Activated naive CD8-positive, alpha-beta T cell treated with anti-CD3 and anti-CD28 coated beads, Interleukin-2, amount 50 U/mL, for 24 hours (primary cell): ENCODE data around the gene SNX4.
"Not testable (repeated sequence)": the region's sequence is repeated elsewhere in the genome, so short reads cannot be mapped to it uniquely, and the experiment has no call there.

Source experiments
- ATAC-seq: fragments of 150-1000 bp; cut with Tn5 transposase; one replicate; pipeline ENCODE4 v1.10.0; 2021
- DNase-seq: peaks from one replicate; pipeline ENCODE4 v3.0.0; 2021
- H3K27ac Mint-ChIP-seq: one replicate; pipeline ENCODE4 v1.8.0; 2021; ENCODE audit warnings: mild to moderate bottlenecking, mixed read lengths
- H3K27me3 Mint-ChIP-seq: one replicate; pipeline ENCODE4 v1.8.0; 2021; ENCODE audit warnings: mixed read lengths
- H3K36me3 Mint-ChIP-seq: one replicate; pipeline ENCODE4 v1.8.0; 2021; ENCODE audit warnings: low read depth, mixed read lengths
- H3K4me1 Mint-ChIP-seq: one replicate; pipeline ENCODE4 v1.8.0; 2021; ENCODE audit warnings: mixed read lengths
- H3K4me3 Mint-ChIP-seq: one replicate; pipeline ENCODE4 v1.8.0; 2021; ENCODE audit warnings: mild to moderate bottlenecking, moderate library complexity, mixed read lengths
- H3K9me3 Mint-ChIP-seq: one replicate; pipeline ENCODE4 v1.8.0; 2021; ENCODE audit warnings: mixed read lengths

SNX4 gene

DNA sequence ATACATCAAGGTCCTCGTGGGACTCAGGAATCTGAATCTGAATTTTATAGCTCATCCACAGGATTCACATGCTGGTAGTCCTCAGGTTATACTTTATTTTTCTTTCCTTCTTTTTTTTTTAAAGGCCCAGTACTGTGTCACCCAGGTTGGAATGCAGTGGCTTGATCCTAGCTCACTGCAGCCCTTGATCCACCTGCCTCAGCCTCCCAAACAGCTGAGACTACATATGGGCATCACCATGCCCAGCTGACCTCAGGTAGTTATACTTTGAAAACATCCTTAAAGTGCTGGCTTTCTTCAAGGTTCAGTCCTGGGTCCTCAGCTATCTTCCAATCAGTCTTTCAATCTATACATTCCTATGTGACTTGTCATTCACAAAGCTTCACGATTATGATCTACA, 38.2 kb downstream of the SNX4 start:
- DNase-seq = no peak
- H3K36me3 Mint-ChIP-seq = peaks cover 24% of the 10 kb centered on the region
- no peaks in the 10 kb centered on the region for H3K27me3 Mint-ChIP-seq
- no peak for ATAC-seq
- no peaks in the 10 kb centered on the region for H3K9me3 Mint-ChIP-seq
- no peak overlapping the region for H3K27ac Mint-ChIP-seq
- no peaks in the 10 kb centered on the region for H3K4me1 Mint-ChIP-seq
- no peak overlapping the region for H3K4me3 Mint-ChIP-seq

GRCh38 chr3:125481375-125481759, 38.6 kb downstream of the SNX4 start:
- ATAC-seq, DNase-seq, H3K9me3 Mint-ChIP-seq, H3K4me1 Mint-ChIP-seq, H3K4me3 Mint-ChIP-seq, H3K27ac Mint-ChIP-seq, H3K27me3 Mint-ChIP-seq: not testable (repeated sequence)
- peaks cover 27% of the 10 kb centered on the region for H3K36me3 Mint-ChIP-seq

DNA sequence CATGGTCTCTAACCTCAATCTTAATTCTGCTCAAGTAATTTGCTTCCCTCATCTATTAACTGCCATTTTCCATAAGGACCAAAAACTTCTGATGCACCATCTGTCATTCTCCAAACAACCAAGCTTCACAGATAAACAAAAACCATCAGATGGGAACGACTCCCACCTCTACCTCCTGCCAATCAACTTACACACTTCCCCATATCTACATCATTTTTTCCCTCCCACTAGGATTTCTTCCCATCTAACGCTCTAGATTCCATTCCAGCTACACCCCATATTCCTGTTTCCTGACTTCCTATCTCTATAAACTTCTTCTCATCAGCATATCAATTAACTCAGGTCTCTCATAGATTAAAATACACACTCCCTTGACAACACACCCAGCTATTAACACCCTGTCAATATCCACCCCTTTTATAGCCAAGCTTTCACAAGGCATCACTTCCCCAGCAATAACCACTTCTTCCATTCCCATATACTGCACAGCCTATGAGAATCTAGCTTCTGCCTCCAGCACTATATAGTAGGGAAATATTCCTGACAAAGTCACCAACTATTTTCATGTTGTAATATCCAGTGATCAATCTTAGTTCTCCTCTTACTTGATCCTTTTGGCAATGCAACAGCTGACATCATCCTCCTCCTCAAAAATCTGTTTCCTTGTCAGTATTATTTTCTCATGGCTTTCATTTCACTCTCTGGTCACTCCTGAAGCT, 39.2 kb downstream of the SNX4 start:
- Mint-ChIP-seq H3K36me3 (peaks cover 24% of the 10 kb centered on the region), H3K27me3 (no peaks in the 10 kb centered on the region), H3K4me1 (no peaks in the 10 kb centered on the region), H3K4me3 (no peak overlapping the region), H3K27ac (no peak overlapping the region), H3K9me3 (no peaks in the 10 kb centered on the region)
- no peak for DNase-seq
- no peak for ATAC-seq

GRCh38 chr3:125479091-125479490, 40.9 kb downstream of the SNX4 start:
- Mint-ChIP-seq H3K4me3 (no peak overlapping the region), H3K36me3 (peaks cover 24% of the 10 kb centered on the region), H3K9me3 (no peaks in the 10 kb centered on the region), H3K27ac (no peak overlapping the region), H3K27me3 (no peaks in the 10 kb centered on the region), H3K4me1 (no peaks in the 10 kb centered on the region)
- DNase-seq (no peak), ATAC-seq (no peak)

DNA sequence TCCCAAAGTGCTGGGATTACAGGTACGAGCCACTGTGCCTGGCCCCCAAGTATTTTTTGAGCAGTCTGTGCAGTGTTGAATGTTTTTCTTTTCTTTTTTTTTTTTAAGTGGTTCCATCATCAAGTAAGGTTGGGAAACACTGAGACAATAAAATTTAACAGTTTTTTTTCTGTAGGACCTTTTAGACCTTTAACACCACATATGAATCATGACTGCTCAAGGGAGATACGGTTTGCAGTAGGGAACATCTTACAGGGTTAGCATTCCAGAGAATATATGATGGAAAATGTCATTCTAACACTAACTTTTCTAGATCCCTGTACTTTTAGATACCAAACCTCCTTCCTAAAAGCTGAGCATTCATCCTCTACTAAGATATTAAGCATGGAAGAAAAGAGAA, 41.7 kb downstream of the SNX4 start:
- DNase-seq = no peak
- H3K27ac Mint-ChIP-seq = no peak overlapping the region
- H3K27me3 Mint-ChIP-seq = no peaks in the 10 kb centered on the region
- H3K36me3 Mint-ChIP-seq = peaks cover 28% of the 10 kb centered on the region
- no peaks in the 10 kb centered on the region for H3K4me1 Mint-ChIP-seq
- no peaks in the 10 kb centered on the region for H3K9me3 Mint-ChIP-seq
- H3K4me3 Mint-ChIP-seq = no peak overlapping the region
- no peak for ATAC-seq

DNA sequence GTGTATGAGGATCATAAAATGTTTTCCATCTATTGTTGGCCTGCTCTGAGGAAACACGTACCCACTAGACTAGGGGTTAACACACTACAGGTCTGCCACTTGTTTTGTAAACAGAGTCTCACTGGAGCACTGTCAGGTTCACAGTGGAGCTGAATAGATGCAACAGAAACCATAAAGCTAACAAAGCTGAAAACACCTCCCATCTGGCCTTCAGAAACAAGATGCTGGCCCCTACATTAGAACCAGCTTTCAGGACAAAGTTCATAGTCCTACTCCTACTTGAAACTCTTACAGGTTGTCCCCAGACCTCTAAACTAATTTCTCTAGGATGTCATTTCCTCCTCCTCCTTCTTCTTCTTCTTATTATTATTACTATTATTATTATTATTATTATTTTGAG, 42.3 kb downstream of the SNX4 start:
- Mint-ChIP-seq H3K9me3 (no peaks in the 10 kb centered on the region), H3K36me3 (peaks cover 31% of the 10 kb centered on the region), H3K4me1 (no peaks in the 10 kb centered on the region), H3K4me3 (no peak overlapping the region), H3K27me3 (no peaks in the 10 kb centered on the region), H3K27ac (no peak overlapping the region)
- DNase-seq (no peak), ATAC-seq (no peak)

DNA sequence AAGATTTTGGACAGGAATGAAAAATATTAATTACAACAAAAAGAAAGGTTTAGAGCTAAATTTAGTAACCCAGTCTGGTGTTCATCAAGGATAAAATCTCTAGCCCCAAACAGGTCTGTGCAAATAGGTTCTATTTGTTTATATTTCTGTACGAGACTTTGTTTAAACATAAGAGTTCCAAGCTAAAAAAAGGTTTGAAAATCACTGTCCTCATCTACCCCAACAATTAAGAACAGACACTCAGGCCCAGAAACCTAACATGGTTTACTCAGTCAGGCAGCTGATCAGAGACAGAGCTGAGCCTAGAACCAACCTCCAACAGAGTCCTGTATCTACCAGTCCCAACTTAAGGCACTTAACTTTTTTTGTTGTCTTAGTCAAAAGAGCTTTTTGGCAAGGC, 49.3 kb downstream of the SNX4 start:
- Mint-ChIP-seq H3K36me3 (peaks cover 38% of the 10 kb centered on the region), H3K27ac (no peak overlapping the region)

GRCh38 chr3:125462722-125463299, 57.2 kb downstream of the SNX4 start:
- ATAC-seq (no peak), DNase-seq (no peak)
- Mint-ChIP-seq H3K27ac (no peak overlapping the region), H3K4me3 (no peak overlapping the region), H3K27me3 (no peaks in the 10 kb centered on the region), H3K36me3 (peaks cover 29% of the 10 kb centered on the region), H3K9me3 (no peaks in the 10 kb centered on the region), H3K4me1 (no peaks in the 10 kb centered on the region)

More for the DNA sequence above, 49.3 kb downstream of the SNX4 start:
- no peaks in the 10 kb centered on the region for H3K27me3 Mint-ChIP-seq
- no peaks in the 10 kb centered on the region for H3K9me3 Mint-ChIP-seq
- H3K4me1 Mint-ChIP-seq = no peaks in the 10 kb centered on the region
- H3K4me3 Mint-ChIP-seq = no peak overlapping the region
- DNase-seq (no peak), ATAC-seq (no peak)

GRCh38 chr3:125461896-125462295, 58.1 kb downstream of the SNX4 start:
- DNase-seq = no peak
- no peak for ATAC-seq
- H3K4me1 Mint-ChIP-seq = no peaks in the 10 kb centered on the region
- H3K4me3 Mint-ChIP-seq = no peak overlapping the region
- H3K9me3 Mint-ChIP-seq = no peaks in the 10 kb centered on the region
- no peak overlapping the region for H3K27ac Mint-ChIP-seq
- H3K27me3 Mint-ChIP-seq = no peaks in the 10 kb centered on the region
- peaks cover 28% of the 10 kb centered on the region for H3K36me3 Mint-ChIP-seq

DNA sequence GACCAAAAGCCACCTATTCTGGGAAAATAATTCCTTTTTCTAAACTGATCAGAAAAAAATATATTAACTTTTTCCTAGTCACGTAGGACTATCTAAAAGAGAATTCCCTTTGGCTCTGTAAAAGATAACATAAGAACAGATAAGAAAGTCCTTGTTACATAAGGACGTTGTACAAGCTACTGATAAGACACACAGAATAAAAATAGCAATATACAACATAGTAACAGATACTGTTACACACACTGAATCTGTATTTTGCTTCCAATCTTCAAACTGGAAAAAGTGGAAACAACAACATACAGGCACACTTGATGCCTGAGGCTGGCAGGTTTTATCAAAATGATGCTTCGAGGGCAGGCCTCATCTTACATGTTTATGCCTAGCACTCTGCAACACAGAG, 59.8 kb downstream of the SNX4 start:
- Mint-ChIP-seq H3K4me1 (no peaks in the 10 kb centered on the region), H3K36me3 (peaks cover 29% of the 10 kb centered on the region), H3K9me3 (no peaks in the 10 kb centered on the region), H3K4me3 (no peak overlapping the region), H3K27me3 (no peaks in the 10 kb centered on the region), H3K27ac (no peak overlapping the region)
- DNase-seq (no peak), ATAC-seq (no peak)

- Mint-ChIP-seq H3K27ac (no peak overlapping the region), H3K9me3 (no peaks in the 10 kb centered on the region), H3K4me1 (no peaks in the 10 kb centered on the region), H3K27me3 (no peaks in the 10 kb centered on the region), H3K36me3 (peaks cover 31% of the 10 kb centered on the region), H3K4me3 (no peak overlapping the region)
- DNase-seq (no peak), ATAC-seq (no peak)
Observed at GRCh38 chr3:125443923-125444322, 76.1 kb downstream of the SNX4 start.

- Mint-ChIP-seq H3K27ac (no peak overlapping the region), H3K9me3 (no peaks in the 10 kb centered on the region), H3K4me1 (no peaks in the 10 kb centered on the region), H3K27me3 (no peaks in the 10 kb centered on the region), H3K4me3 (no peak overlapping the region), H3K36me3 (peaks cover 27% of the 10 kb centered on the region)
- no peak for ATAC-seq
- no peak for DNase-seq
Observed at GRCh38 chr3:125442506-125442905, 77.5 kb downstream of the SNX4 start.

DNA sequence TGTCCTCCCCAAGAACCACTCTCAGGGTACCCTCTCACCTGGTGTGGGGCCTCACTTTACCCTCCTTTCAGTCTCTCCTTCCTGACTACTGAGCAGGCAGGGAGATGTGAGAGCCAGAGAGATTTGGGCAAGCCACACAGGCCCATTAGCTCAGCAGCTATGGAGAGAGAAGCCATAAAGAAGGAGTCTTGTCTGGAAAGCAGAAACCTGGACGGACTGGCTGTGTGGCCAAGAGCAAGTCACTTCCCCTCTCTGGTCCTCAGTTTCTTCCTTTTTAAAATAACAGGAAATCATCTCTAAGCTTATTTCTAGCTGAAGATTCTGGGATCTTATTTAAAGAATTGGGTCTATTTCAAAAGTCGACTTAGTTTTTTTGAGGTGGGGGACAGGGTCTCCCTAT, 79.0 kb downstream of the SNX4 start:
- no peak overlapping the region for H3K4me3 Mint-ChIP-seq
- no peaks in the 10 kb centered on the region for H3K4me1 Mint-ChIP-seq

GRCh38 chr3:125440559-125440955, 79.4 kb downstream of the SNX4 start:
- no peak overlapping the region for H3K4me3 Mint-ChIP-seq
- no peak overlapping the region for H3K27ac Mint-ChIP-seq
- H3K27me3 Mint-ChIP-seq = no peaks in the 10 kb centered on the region
- H3K36me3 Mint-ChIP-seq = peaks cover 13% of the 10 kb centered on the region
- DNase-seq (no peak), ATAC-seq (no peak)
- no peaks in the 10 kb centered on the region for H3K4me1 Mint-ChIP-seq
- H3K9me3 Mint-ChIP-seq = no peaks in the 10 kb centered on the region

More for the DNA sequence above, 79.0 kb downstream of the SNX4 start:
- DNase-seq = no peak
- Mint-ChIP-seq H3K27me3 (no peaks in the 10 kb centered on the region), H3K36me3 (peaks cover 15% of the 10 kb centered on the region), H3K9me3 (no peaks in the 10 kb centered on the region), H3K27ac (no peak overlapping the region)
- ATAC-seq = no peak

- peak; percentile 71 for DNase-seq
- no peaks in the 10 kb centered on the region for H3K27me3 Mint-ChIP-seq
- no peak for ATAC-seq
- no peak overlapping the region for H3K27ac Mint-ChIP-seq
- no peaks in the 10 kb centered on the region for H3K4me1 Mint-ChIP-seq
- peaks cover 5% of the 10 kb centered on the region for H3K36me3 Mint-ChIP-seq
- H3K4me3 Mint-ChIP-seq = no peak overlapping the region
- no peaks in the 10 kb centered on the region for H3K9me3 Mint-ChIP-seq
Observed at GRCh38 chr3:125437631-125438435, 82.2 kb downstream of the SNX4 start.
